ENCODE measurements around the gene JAG2.

Gene JAG2

GRCh38 chr14:105091517-105092170 is 76.9 kb downstream of the JAG2 start:
- no peak overlapping the region for H3K27ac Mint-ChIP-seq
- no peaks in the 10 kb centered on the region for H3K9me3 Mint-ChIP-seq
- no peaks in the 10 kb centered on the region for H3K36me3 Mint-ChIP-seq (ENCODE audit: low read depth)
- H3K4me1 Mint-ChIP-seq (ENCODE audit: low read depth) = peaks cover 15% of the 10 kb centered on the region
- peaks cover 15% of the 10 kb centered on the region for H3K27me3 Mint-ChIP-seq (ENCODE audit: low read depth)
- no peak overlapping the region for H3K4me3 Mint-ChIP-seq

GRCh38 chr14:105091054-105091516 is 77.5 kb downstream of the JAG2 start:
- Mint-ChIP-seq H3K9me3 (no peaks in the 10 kb centered on the region), H3K4me3 (no peak overlapping the region), H3K4me1 (ENCODE audit: low read depth) (peaks cover 16% of the 10 kb centered on the region), H3K27me3 (ENCODE audit: low read depth) (peaks cover 15% of the 10 kb centered on the region), H3K36me3 (ENCODE audit: low read depth) (no peaks in the 10 kb centered on the region), H3K27ac (no peak overlapping the region)

All from T-helper 1 cell treated with Interleukin-12 subunit alpha and Interleukin-12 subunit beta and Interleukin-4 antibody, amounts not matched to agents 30 μg/mL and 1 μg/mL, for 36 hours (primary cell).